Measurements from ENCODE around the gene PCDHGB4. TPM values are rescaled to one million over a fixed set of nuclear protein-coding genes. Genes with fewer than 3 reads are reported as not detected.

Gene PCDHGB4
- total RNA-seq: 1.5 and 3.7 TPM in 2 replicates

GRCh38 chr5:141387557-141388311, at the start of gene PCDHGB4:
PCDHGB4 (plus strand) TSS chr5:141387698; CDS start chr5:141387885, 187 bp downstream.

GRCh38 chr5:141338538-141339306, 48.8 kb upstream of the PCDHGB4 start, which contains the start of gene PCDHGA2:
PCDHGA2 (plus strand) TSS chr5:141338760.

DNA sequence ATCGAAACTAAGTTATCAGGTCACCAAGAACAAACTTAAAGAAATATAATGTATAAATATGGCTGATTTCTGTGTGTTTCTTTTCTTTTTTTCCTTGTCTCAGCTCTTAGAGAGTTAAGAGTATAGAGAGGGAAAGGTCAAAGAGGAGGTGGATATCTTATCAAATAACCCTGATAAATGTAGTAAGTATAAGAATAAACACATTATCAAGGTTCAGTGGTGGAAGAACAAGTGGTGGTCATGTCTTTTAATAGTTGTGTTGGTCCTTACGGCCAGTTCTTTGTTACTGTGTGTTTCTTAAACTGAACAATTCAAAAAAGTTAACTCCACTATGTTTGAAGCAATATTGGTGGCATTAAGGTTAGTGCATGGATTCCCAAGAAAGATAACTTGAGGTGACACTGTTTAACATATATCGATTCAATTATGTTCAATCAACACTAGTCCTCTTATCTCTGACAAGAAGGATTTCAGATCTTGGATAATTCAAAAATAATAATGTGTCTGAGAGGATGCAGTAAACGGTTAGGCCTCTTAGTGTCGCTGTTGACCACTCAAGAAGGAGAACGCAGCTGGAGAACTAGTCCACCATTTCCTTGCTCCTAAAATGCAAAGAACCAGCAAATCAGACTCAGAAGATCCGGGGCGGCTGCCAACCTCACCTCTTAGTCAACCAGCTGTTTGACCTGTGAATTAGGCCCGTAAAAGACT, 44.1 kb upstream of the PCDHGB4 start, which contains the start of gene PCDHGA3:
PCDHGA3 (plus strand) TSS at position 588 of the 711 bp plus-strand sequence. CDS start 205 bp downstream, outside the sequence.

DNA sequence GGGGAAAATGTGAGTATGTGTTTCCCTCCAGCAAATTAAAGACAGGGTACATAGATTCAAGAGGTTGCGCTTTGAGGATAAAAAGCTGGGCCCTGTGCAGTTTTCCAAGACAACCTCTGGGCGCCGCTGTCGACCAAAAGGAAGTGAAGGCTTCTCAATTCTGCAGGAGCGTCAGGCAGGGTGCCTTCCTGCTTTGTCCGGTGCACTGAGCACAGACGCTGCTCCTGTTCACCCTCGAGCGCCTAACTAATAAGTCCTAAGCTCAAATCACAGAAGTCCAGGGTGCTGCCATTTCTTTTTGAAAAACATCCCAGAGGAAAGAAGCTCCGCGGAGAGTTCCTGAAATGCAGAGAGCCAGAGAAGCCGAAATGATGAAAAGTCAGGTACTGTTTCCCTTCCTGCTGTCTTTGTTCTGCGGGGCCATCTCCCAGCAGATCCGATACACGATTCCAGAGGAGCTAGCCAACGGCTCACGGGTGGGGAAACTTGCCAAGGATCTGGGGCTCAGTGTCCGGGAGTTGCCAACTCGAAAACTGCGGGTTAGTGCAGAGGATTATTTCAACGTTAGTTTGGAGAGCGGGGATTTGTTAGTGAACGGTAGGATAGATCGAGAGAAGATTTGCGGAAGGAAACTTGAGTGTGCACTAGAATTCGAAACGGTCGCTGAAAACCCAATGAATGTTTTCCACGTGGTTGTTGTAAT, 37.4 kb upstream of the PCDHGB4 start, which contains the start of gene PCDHGB1:
PCDHGB1 (plus strand) TSS at position 183 of the 703 bp plus-strand sequence; CDS start at position 345, 162 bp downstream.

DNA sequence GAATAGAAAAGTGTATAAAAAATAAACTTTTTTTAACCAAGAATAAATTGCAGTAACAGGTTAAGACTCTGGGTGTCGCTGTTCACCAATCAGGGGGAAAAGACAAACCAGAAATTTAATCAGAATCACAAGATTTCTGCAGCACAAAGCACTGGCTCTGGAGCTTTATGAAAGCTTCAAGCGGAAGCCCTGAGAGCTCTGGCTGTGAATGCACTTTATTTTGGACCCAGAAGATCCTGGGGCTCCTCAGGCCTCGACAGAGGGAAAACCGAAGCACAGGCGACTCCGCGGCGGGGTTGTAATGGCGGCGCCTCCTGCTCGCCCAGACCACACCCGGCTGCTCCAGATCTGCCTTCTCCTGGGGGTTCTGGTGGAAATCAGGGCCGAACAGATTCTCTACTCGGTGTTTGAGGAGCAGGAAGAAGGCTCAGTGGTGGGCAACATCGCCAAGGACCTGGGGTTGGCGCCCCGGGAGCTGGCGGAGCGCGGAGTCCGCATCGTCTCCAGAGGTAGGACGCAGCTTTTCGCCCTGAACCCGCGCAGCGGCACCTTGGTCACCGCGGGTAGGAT, 32.5 kb upstream of the PCDHGB4 start, which contains the start of gene PCDHGA4:
PCDHGA4 (plus strand) TSS at position 122 of the 570 bp plus-strand sequence; CDS start at position 209, 87 bp downstream.

GRCh38 chr5:141359790-141360426, 27.6 kb upstream of the PCDHGB4 start, which contains the start of gene PCDHGB2:
PCDHGB2 (plus strand) TSS chr5:141359994; CDS start chr5:141360136, 142 bp downstream.

DNA sequence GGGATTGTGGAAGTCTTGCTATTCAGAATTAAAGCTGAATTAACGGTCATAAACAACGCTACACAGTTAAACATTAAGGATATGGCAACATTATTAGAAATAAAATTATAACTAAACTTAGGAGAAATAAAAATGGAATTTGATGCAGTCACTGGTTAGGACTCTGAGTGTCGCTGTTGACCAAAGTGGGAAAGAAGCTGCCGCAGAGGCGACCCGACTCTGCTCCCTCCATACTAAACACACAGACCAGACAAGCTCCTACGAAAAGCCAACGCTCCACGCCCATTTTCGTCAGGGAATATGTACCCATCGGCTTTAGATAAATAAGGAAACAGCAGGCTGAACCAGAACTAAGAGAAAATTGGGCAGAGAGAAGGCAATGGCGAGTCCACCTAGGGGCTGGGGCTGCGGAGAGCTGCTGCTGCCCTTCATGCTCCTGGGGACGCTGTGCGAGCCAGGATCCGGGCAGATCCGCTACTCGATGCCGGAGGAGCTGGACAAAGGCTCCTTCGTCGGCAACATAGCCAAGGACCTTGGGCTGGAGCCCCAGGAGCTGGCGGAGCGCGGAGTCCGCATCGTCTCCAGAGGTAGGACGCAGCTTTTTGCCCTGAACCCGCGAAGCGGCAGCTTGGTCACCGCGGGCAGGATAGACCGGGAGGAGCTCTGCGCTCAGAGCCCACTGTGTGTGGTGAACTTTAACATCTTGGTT, 23.4 kb upstream of the PCDHGB4 start, which contains the start of gene PCDHGA5:
PCDHGA5 (plus strand) TSS at position 211 of the 709 bp plus-strand sequence; CDS start at position 380, 169 bp downstream.

GRCh38 chr5:141369994-141370848, 17.3 kb upstream of the PCDHGB4 start, which contains the start of gene PCDHGB3:
PCDHGB3 (plus strand) TSS chr5:141370242; CDS start chr5:141370395, 153 bp downstream.

DNA sequence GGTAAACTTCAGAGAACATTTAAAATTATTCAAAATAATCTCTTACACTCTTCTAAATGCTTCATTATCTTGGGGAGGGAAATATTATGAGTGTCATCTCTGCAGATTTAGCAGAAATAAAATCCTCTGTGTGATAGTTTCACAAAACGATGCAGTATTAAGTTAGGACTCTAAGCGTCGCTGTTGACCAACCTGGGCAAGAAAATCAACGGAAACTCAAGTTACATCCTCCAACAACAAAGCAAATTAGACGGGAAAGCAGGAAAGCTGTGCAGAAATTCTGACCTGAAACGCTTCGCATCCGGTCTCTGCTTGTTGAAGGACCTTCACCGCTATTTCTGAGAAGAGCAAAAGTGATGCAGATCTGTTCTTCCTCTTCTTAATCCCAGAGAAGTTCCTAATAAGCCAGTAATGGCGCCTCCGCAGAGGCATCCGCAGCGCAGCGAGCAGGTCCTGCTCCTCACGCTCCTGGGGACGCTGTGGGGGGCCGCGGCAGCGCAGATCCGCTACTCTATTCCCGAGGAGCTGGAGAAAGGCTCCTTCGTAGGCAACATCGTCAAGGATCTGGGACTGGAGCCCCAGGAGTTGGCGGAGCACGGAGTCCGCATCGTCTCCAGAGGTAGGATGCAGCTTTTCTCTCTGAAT, 13.7 kb upstream of the PCDHGB4 start, which contains the start of gene PCDHGA6:
PCDHGA6 (plus strand) TSS at position 219 of the 645 bp plus-strand sequence; CDS start at position 412, 193 bp downstream.

GRCh38 chr5:141382469-141383294, 4.8 kb upstream of the PCDHGB4 start, which contains the start of gene PCDHGA7:
PCDHGA7 (plus strand) TSS chr5:141382742; CDS start chr5:141382900, 158 bp downstream.

GRCh38 chr5:141392429-141393198, 5.1 kb downstream of the PCDHGB4 start, which contains the start of gene PCDHGA8:
PCDHGA8 (plus strand) TSS chr5:141392633; CDS start chr5:141392814, 181 bp downstream.

DNA sequence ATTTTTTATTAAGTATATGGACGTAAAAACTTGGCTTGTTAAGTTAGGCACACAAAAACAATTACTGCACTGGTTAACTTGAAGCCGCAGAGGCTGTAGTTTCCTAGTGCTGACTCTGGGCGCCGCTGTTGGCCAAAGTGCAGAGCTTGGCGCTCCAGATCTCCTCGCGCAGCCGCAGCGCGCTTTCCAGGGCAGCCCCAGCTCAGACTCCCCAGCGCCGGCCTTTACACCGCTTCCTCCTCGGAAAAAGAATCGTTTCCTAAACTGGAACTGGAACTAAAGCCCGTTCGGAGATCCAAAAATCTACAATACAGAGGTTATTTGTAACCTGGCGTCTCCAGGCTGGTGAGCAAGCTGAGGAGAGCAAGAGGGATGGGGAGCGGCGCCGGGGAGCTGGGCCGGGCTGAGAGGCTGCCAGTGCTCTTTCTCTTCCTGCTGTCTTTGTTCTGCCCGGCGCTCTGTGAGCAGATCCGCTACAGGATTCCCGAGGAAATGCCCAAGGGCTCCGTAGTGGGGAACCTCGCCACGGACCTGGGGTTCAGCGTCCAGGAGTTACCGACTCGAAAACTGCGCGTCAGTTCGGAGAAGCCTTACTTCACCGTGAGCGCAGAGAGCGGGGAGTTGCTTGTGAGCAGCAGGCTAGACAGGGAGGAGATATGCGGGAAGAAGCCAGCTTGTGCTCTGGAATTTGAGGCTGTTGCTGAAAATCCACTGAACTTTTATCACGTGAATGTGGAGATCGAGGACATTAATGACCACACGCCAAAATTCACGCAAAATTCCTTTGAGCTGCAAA, 10.5 kb downstream of the PCDHGB4 start, which contains the start of gene PCDHGB5:
PCDHGB5 (plus strand) TSS at position 192 of the 796 bp plus-strand sequence; CDS start at position 373, 181 bp downstream.

GRCh38 chr5:141402553-141403243, 15.2 kb downstream of the PCDHGB4 start, which contains the start of gene PCDHGA9:
PCDHGA9 (plus strand) TSS chr5:141402778; CDS start chr5:141402953, 175 bp downstream.

GRCh38 chr5:141407790-141408505, 20.4 kb downstream of the PCDHGB4 start, which contains the start of gene PCDHGB6:
PCDHGB6 (plus strand) TSS chr5:141408021; CDS start chr5:141408203, 182 bp downstream.

All from hair follicular keratinocyte (primary cell).